SK-N-SH (cell line): ENCODE data around the gene RWDD3.

Experiments
- EP300 ChIP-seq, 2 experiments: IDR thresholded peaks; 2 replicates each; pipeline versions ENCODE4 v1.4.0 to v1.6.1; 2012; ENCODE audit warnings: borderline replicate concordance in 1 of 2, low read depth in 1 of 2, low read length in 1 of 2
- NFIC ChIP-seq: IDR thresholded peaks from 2 replicates; pipeline ENCODE4 v1.4.0; 2012; ENCODE audit warnings: borderline replicate concordance
- NRF1 ChIP-seq: IDR thresholded peaks from 2 replicates; pipeline ENCODE4 v1.6.1; 2012; ENCODE audit warnings: low read depth, mild to moderate bottlenecking, low read length
- SIN3A ChIP-seq: IDR thresholded peaks from 2 replicates; pipeline ENCODE4 v1.6.1; 2012; ENCODE audit warnings: low read depth, mild to moderate bottlenecking, low read length, moderate library complexity, borderline replicate concordance
- TF ChIP-seq, protein P1 (sequence below): fragments of 200-600 bp; sonication (generic); IDR thresholded peaks from 2 replicates; pipeline ENCODE4 v1.6.1; 2017; ENCODE audit warnings: antibody characterized with exemption, mild to moderate bottlenecking, moderate library complexity

DNA sequence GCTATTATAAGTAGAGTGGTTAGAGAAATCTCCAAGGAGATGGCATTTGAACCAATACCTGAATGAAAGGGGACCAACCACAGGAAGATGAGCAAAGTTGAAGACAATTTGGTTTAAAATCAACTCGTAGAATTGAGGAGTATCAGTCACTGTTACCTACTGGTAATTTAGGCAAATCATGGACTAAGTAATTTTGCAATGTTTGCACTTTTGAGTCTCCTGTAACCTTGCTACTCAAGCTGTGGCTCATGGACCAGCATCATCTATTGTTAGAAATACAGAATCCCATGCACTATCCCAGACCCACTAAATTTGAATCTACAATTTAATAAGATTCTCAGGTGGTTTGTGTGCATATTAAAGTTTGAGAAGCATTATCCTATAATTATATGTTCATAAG is 21.8 kb downstream of the RWDD3 start:
- no peak for TF ChIP-seq NFIC
- no peak for TF ChIP-seq EP300 (IDR thresholded peaks at IDR 0.05; ENCODE audit: borderline replicate concordance in 1 of 2, low read depth in 1 of 2, low read length in 1 of 2)
- TF ChIP-seq, protein P1, sequence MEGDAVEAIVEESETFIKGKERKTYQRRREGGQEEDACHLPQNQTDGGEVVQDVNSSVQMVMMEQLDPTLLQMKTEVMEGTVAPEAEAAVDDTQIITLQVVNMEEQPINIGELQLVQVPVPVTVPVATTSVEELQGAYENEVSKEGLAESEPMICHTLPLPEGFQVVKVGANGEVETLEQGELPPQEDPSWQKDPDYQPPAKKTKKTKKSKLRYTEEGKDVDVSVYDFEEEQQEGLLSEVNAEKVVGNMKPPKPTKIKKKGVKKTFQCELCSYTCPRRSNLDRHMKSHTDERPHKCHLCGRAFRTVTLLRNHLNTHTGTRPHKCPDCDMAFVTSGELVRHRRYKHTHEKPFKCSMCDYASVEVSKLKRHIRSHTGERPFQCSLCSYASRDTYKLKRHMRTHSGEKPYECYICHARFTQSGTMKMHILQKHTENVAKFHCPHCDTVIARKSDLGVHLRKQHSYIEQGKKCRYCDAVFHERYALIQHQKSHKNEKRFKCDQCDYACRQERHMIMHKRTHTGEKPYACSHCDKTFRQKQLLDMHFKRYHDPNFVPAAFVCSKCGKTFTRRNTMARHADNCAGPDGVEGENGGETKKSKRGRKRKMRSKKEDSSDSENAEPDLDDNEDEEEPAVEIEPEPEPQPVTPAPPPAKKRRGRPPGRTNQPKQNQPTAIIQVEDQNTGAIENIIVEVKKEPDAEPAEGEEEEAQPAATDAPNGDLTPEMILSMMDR = no peak
- no peak for TF ChIP-seq NRF1
- no peak for TF ChIP-seq SIN3A
